Panc1 (cell line): ENCODE data around the gene SHQ1.

Experiments used
- CTCF ChIP-seq: fragments of 450-650 bp; IDR thresholded peaks from 2 replicates; pipeline ENCODE4 v1.5.1; 2017; ENCODE audit warnings: mild to moderate bottlenecking
- TF ChIP-seq, protein P1 (sequence below), 2 experiments: IDR thresholded peaks; 2 replicates each; pipeline ENCODE4 v1.6.1; 2011 to 2012; ENCODE audit warnings: low read depth in 2 of 2, control low read depth in 1 of 2, low read length in 1 of 2, mild to moderate bottlenecking in 1 of 2, moderate library complexity in 1 of 2; ENCODE audit not compliant: insufficient read depth in 1 of 2

GRCh38 chr3:72753495-72753894 is 94.8 kb downstream of the SHQ1 start:
- TF ChIP-seq CTCF: no peak
- TF ChIP-seq, protein P1, sequence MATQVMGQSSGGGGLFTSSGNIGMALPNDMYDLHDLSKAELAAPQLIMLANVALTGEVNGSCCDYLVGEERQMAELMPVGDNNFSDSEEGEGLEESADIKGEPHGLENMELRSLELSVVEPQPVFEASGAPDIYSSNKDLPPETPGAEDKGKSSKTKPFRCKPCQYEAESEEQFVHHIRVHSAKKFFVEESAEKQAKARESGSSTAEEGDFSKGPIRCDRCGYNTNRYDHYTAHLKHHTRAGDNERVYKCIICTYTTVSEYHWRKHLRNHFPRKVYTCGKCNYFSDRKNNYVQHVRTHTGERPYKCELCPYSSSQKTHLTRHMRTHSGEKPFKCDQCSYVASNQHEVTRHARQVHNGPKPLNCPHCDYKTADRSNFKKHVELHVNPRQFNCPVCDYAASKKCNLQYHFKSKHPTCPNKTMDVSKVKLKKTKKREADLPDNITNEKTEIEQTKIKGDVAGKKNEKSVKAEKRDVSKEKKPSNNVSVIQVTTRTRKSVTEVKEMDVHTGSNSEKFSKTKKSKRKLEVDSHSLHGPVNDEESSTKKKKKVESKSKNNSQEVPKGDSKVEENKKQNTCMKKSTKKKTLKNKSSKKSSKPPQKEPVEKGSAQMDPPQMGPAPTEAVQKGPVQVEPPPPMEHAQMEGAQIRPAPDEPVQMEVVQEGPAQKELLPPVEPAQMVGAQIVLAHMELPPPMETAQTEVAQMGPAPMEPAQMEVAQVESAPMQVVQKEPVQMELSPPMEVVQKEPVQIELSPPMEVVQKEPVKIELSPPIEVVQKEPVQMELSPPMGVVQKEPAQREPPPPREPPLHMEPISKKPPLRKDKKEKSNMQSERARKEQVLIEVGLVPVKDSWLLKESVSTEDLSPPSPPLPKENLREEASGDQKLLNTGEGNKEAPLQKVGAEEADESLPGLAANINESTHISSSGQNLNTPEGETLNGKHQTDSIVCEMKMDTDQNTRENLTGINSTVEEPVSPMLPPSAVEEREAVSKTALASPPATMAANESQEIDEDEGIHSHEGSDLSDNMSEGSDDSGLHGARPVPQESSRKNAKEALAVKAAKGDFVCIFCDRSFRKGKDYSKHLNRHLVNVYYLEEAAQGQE (IDR thresholded peaks at IDR 0.05; ENCODE audit: insufficient read depth in 1 of 2, low read depth in 2 of 2, low read length in 1 of 2): no peak
